ENCODE measurements around the gene LRRC8C. TPM values are rescaled to one million over a fixed set of nuclear protein-coding genes. Genes with fewer than 3 reads are reported as not detected.

The LRRC8C gene
- total and polyA plus RNA-seq, 2 experiments from 2014 or later: 3.6 to 7.3 TPM

DNA sequence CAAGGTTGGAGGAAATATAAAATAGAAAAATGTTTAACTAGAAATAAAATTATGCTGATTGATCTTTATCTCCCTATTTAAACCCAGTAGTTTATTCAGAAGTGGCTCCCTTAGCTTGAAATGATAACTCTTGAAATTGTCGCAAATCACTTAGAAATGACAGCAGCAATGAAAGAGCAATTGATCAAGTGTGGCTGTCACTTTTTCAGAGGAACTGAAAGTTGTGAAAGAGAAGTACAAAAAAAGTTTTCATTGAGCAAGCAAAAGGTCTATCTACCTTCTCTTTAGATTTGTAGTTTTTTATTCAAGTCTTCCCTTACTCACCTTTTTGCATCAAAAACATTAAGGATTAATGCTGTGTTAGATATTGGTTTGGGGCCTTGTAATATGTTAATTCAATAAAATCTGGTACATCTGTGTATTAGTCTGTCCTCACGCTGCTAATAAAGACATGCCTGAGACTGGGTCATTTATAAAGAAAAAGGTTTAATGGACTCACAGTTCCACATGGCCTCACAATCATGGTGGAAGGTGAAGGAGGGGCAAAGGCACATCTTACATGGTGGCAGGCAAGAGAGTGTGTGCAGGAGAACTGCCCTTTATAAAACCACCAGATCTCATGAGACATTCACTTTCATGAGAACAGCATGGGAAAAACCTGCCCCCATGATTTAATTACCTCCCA, 48.3 kb downstream of the LRRC8C start:
- in situ Hi-C loops (cut with MboI): no loop called here
- H3K9me3 ChIP-seq (ENCODE audit: low read depth): no peaks in the 10 kb centered on the region
- 92 to 95% methylated on average over 2 of the region's 2 CpGs for WGBS, 2 experiments (ENCODE audit: low coverage in 1 of 2, low lambda C conversion rate in 2 of 2, missing lambda C conversion rate in 2 of 2)
- no peak for DNase-seq
- no peaks in the 10 kb centered on the region for H3K4me1 ChIP-seq (ENCODE audit: insufficient read depth)
- TF ChIP-seq EZH2 (IDR thresholded peaks at IDR 0.05; ENCODE audit: insufficient read depth, poor library complexity, severe bottlenecking) (no peak), EZH2phosphoT487 (IDR thresholded peaks at IDR 0.05; ENCODE audit: insufficient read depth, low read depth) (no peak)
- H3K79me2 ChIP-seq (ENCODE audit: insufficient read depth): peaks cover 57% of the 10 kb centered on the region
- H3K9ac ChIP-seq: no peak overlapping the region
- H3K27me3 ChIP-seq (replicated peaks; ENCODE audit: insufficient read depth): no peaks in the 10 kb centered on the region
- no peak overlapping the region for H2AFZ ChIP-seq
- H4K20me1 ChIP-seq (ENCODE audit: insufficient read depth): no peaks in the 10 kb centered on the region
- H3K4me2 ChIP-seq (ENCODE audit: unreplicated experiment): no peak overlapping the region
- no peaks in the 10 kb centered on the region for H3K36me3 ChIP-seq (ENCODE audit: low read depth)
- no peaks in the 10 kb centered on the region for H3F3A ChIP-seq (ENCODE audit: insufficient read depth)
- H3K9me2 ChIP-seq (ENCODE audit: insufficient read depth): no peaks in the 10 kb centered on the region
- H3K4me3 ChIP-seq: no peak overlapping the region
- H3K27ac ChIP-seq: no peak overlapping the region

- no peaks in the 10 kb centered on the region for H3K9me3 ChIP-seq (ENCODE audit: low read depth)
- H2AFZ ChIP-seq: no peak overlapping the region
- TF ChIP-seq EZH2phosphoT487 (IDR thresholded peaks at IDR 0.05; ENCODE audit: insufficient read depth, low read depth) (no peak), EZH2 (IDR thresholded peaks at IDR 0.05; ENCODE audit: insufficient read depth, poor library complexity, severe bottlenecking) (no peak)
- H3K9ac ChIP-seq: no peak overlapping the region
- H3K27me3 ChIP-seq (replicated peaks; ENCODE audit: insufficient read depth): no peaks in the 10 kb centered on the region
- no peaks in the 10 kb centered on the region for H3F3A ChIP-seq (ENCODE audit: insufficient read depth)
- H4K20me1 ChIP-seq (ENCODE audit: insufficient read depth): no peaks in the 10 kb centered on the region
- no peaks in the 10 kb centered on the region for H3K36me3 ChIP-seq (ENCODE audit: low read depth)
- H3K4me2 ChIP-seq (ENCODE audit: unreplicated experiment): no peak overlapping the region
- H3K4me3 ChIP-seq: no peak overlapping the region
- H3K9me2 ChIP-seq (ENCODE audit: insufficient read depth): no peaks in the 10 kb centered on the region
- no peak overlapping the region for H3K27ac ChIP-seq
- peaks cover 42% of the 10 kb centered on the region for H3K79me2 ChIP-seq (ENCODE audit: insufficient read depth)
- DNase-seq: no peak
- no peaks in the 10 kb centered on the region for H3K4me1 ChIP-seq (ENCODE audit: insufficient read depth)
- in situ Hi-C loops (cut with MboI): no loop called here
Observed at GRCh38 chr1:89682611-89683010, 49.7 kb downstream of the LRRC8C start.

GRCh38 chr1:89685461-89685860, 52.5 kb downstream of the LRRC8C start:
- no peaks in the 10 kb centered on the region for H3K9me2 ChIP-seq (ENCODE audit: insufficient read depth)
- no peak overlapping the region for H3K27ac ChIP-seq
- peaks cover 29% of the 10 kb centered on the region for H3K79me2 ChIP-seq (ENCODE audit: insufficient read depth)
- H4K20me1 ChIP-seq (ENCODE audit: insufficient read depth): no peaks in the 10 kb centered on the region
- 0 out of 2 replicates have a peak, but pooled peaks cover 4% of the 10 kb centered on the region for H3K36me3 ChIP-seq (ENCODE audit: low read depth)
- DNase-seq: no peak
- no peaks in the 10 kb centered on the region for H3K9me3 ChIP-seq (ENCODE audit: low read depth)
- H3K4me3 ChIP-seq: no peak overlapping the region
- no peak overlapping the region for H3K4me2 ChIP-seq (ENCODE audit: unreplicated experiment)
- H3K9ac ChIP-seq: no peak overlapping the region
- in situ Hi-C loops (cut with MboI): no loop called here
- H3K27me3 ChIP-seq (replicated peaks; ENCODE audit: insufficient read depth): no peaks in the 10 kb centered on the region
- no peak for TF ChIP-seq EZH2phosphoT487 (IDR thresholded peaks at IDR 0.05; ENCODE audit: insufficient read depth, low read depth)
- TF ChIP-seq EZH2 (IDR thresholded peaks at IDR 0.05; ENCODE audit: insufficient read depth, poor library complexity, severe bottlenecking): no peak
- H3K4me1 ChIP-seq (ENCODE audit: insufficient read depth): no peaks in the 10 kb centered on the region
- no peak overlapping the region for H2AFZ ChIP-seq
- no peaks in the 10 kb centered on the region for H3F3A ChIP-seq (ENCODE audit: insufficient read depth)
- 91 to 96% methylated on average over 2 of the region's 2 CpGs for WGBS, 2 experiments (ENCODE audit: low coverage in 1 of 2, low lambda C conversion rate in 2 of 2, missing lambda C conversion rate in 2 of 2)

DNA sequence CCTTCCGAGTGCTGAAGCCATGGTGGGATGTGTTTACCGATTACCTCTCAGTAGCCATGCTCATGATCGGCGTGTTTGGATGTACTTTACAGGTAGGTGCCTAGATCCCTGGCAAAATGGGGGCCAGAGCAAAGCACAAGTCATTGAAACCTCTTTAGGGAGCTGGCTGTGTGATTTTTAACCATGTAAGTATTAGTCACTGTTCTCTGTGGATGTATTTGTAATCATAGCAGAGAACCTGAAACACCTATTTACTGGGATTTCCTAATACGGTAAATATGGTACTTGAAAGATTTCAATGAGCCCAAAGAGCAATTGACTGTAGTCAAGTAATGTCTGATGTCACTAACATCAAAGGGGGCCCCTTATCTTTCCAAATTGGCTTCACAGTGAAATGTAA, 53.6 kb downstream of the LRRC8C start:
- H4K20me1 ChIP-seq (ENCODE audit: insufficient read depth): no peaks in the 10 kb centered on the region
- TF ChIP-seq EZH2phosphoT487 (IDR thresholded peaks at IDR 0.05; ENCODE audit: insufficient read depth, low read depth) (no peak), EZH2 (IDR thresholded peaks at IDR 0.05; ENCODE audit: insufficient read depth, poor library complexity, severe bottlenecking) (no peak)
- WGBS, 2 experiments (ENCODE audit: low coverage in 1 of 2, low lambda C conversion rate in 2 of 2, missing lambda C conversion rate in 2 of 2): 83 to 88% methylated on average over 5 of the region's 5 CpGs
- H2AFZ ChIP-seq: no peak overlapping the region
- DNase-seq: no peak
- H3K9ac ChIP-seq: no peak overlapping the region
- H3K27ac ChIP-seq: no peak overlapping the region
- no peaks in the 10 kb centered on the region for H3K9me2 ChIP-seq (ENCODE audit: insufficient read depth)
- H3K4me1 ChIP-seq (ENCODE audit: insufficient read depth): no peaks in the 10 kb centered on the region
- no peaks in the 10 kb centered on the region for H3K27me3 ChIP-seq (replicated peaks; ENCODE audit: insufficient read depth)
- H3K4me2 ChIP-seq (ENCODE audit: unreplicated experiment): no peak overlapping the region
- in situ Hi-C loops (cut with MboI): no loop called here
- no peaks in the 10 kb centered on the region for H3K9me3 ChIP-seq (ENCODE audit: low read depth)
- 0 out of 2 replicates have a peak, but pooled peaks cover 4% of the 10 kb centered on the region for H3K36me3 ChIP-seq (ENCODE audit: low read depth)
- H3K4me3 ChIP-seq: no peak overlapping the region
- peaks cover 18% of the 10 kb centered on the region; the same call in 1 of the 2 replicates for H3K79me2 ChIP-seq (ENCODE audit: insufficient read depth)
- no peaks in the 10 kb centered on the region for H3F3A ChIP-seq (ENCODE audit: insufficient read depth)
